ENCODE data around the gene RYR2.

DNA sequence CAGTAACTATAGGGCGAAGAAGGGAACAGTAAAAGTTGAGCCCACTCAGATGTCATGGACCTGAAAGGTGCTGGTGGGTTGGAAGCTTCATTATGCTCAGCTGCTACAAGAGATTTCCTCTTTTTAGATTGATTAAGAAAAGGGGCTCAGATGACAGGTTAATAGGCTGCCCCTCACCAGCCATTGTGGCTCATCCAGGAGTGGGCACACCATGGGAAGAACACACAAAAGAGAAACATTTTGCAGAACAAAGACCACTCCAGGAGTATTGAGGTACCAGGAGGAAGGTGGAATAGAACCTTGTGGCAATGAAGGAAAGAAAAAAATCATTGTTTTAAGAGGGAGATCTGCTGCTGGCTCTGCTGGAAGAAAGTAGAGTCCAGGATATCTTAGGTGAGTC is 205.5 kb downstream of the RYR2 start:
- TF ChIP-seq POLR2A (IDR thresholded peaks at IDR 0.05) (no peak), POLR2AphosphoS5 (IDR thresholded peaks at IDR 0.05) (no peak)
- TF ChIP-seq, protein P1, sequence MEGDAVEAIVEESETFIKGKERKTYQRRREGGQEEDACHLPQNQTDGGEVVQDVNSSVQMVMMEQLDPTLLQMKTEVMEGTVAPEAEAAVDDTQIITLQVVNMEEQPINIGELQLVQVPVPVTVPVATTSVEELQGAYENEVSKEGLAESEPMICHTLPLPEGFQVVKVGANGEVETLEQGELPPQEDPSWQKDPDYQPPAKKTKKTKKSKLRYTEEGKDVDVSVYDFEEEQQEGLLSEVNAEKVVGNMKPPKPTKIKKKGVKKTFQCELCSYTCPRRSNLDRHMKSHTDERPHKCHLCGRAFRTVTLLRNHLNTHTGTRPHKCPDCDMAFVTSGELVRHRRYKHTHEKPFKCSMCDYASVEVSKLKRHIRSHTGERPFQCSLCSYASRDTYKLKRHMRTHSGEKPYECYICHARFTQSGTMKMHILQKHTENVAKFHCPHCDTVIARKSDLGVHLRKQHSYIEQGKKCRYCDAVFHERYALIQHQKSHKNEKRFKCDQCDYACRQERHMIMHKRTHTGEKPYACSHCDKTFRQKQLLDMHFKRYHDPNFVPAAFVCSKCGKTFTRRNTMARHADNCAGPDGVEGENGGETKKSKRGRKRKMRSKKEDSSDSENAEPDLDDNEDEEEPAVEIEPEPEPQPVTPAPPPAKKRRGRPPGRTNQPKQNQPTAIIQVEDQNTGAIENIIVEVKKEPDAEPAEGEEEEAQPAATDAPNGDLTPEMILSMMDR (IDR thresholded peaks at IDR 0.05) = no peak
